Neural crest cell (in vitro differentiated cells): ENCODE measurements around the gene SMC1B. TPM values are rescaled to one million over a fixed set of nuclear protein-coding genes. Genes with fewer than 3 reads are reported as not detected.

Experiments
- DNase-seq: peaks from one replicate; pipeline ENCODE4 v3.0.0; 2021; ENCODE audit warnings: low read depth, mixed read lengths, low spot score
- H3K27ac Mint-ChIP-seq: one replicate; pipeline ENCODE4 v1.8.0; 2021; ENCODE audit warnings: mild to moderate bottlenecking, mixed read lengths; ENCODE audit not compliant: unreplicated experiment
- H3K27me3 Mint-ChIP-seq: 2 replicates; pipeline ENCODE4 v1.8.0; 2021; ENCODE audit warnings: low read depth, mild to moderate bottlenecking, mixed read lengths
- H3K36me3 Mint-ChIP-seq: 2 replicates; pipeline ENCODE4 v1.8.0; 2021; ENCODE audit warnings: low read depth, mild to moderate bottlenecking, mixed read lengths
- H3K4me1 Mint-ChIP-seq: 2 replicates; pipeline ENCODE4 v1.8.0; 2021; ENCODE audit warnings: mixed read lengths
- H3K4me3 Mint-ChIP-seq: one replicate; pipeline ENCODE4 v1.8.0; 2021; ENCODE audit warnings: mild to moderate bottlenecking, mixed read lengths
- H3K9me3 Mint-ChIP-seq: 2 replicates; pipeline ENCODE4 v1.8.0; 2021; ENCODE audit warnings: mixed read lengths
- total RNA-seq: library from RNA; stranded (reverse); gene quantifications from 2 replicates; pipeline ENCODE4 v1.2.1, GENCODE V29; 2021
- TF ChIP-seq, protein P1 (sequence below): fragments of 200-600 bp; sonication (generic); conservative IDR thresholded peaks from 2 replicates; pipeline ENCODE4 v1.5.0; 2021; ENCODE audit warnings: antibody characterized with exemption, mild to moderate bottlenecking

The SMC1B gene
- total RNA-seq, 1 donor from 2014 or later = not detected

DNA sequence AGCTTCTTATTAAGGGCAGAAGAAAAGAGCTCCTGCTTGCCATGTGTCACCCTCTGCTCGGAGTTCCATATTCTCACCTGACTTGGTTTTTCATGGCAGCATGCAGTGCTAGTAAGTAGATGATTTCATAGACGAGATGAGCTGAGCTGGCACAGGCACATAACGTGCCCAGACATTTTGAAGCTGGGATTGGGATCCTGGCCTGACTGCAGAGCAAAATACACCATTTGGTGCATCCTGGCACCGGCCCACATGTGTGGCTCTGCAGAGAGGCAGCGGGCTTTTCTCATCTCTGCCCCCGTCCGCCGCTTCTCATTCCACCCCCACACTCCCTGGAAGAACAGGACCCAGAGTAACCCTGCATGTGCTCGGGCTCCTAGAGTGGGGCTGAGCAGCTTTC is 78.9 kb downstream of the SMC1B start:
- peaks cover 2% of the 10 kb centered on the region for H3K36me3 Mint-ChIP-seq
- TF ChIP-seq, protein P1, sequence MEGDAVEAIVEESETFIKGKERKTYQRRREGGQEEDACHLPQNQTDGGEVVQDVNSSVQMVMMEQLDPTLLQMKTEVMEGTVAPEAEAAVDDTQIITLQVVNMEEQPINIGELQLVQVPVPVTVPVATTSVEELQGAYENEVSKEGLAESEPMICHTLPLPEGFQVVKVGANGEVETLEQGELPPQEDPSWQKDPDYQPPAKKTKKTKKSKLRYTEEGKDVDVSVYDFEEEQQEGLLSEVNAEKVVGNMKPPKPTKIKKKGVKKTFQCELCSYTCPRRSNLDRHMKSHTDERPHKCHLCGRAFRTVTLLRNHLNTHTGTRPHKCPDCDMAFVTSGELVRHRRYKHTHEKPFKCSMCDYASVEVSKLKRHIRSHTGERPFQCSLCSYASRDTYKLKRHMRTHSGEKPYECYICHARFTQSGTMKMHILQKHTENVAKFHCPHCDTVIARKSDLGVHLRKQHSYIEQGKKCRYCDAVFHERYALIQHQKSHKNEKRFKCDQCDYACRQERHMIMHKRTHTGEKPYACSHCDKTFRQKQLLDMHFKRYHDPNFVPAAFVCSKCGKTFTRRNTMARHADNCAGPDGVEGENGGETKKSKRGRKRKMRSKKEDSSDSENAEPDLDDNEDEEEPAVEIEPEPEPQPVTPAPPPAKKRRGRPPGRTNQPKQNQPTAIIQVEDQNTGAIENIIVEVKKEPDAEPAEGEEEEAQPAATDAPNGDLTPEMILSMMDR = no peak
- no peaks in the 10 kb centered on the region for H3K9me3 Mint-ChIP-seq
- no peak overlapping the region for H3K4me3 Mint-ChIP-seq
- H3K27ac Mint-ChIP-seq = no peak overlapping the region
- DNase-seq = no peak
- H3K27me3 Mint-ChIP-seq = no peaks in the 10 kb centered on the region
- peaks cover 21% of the 10 kb centered on the region for H3K4me1 Mint-ChIP-seq

DNA sequence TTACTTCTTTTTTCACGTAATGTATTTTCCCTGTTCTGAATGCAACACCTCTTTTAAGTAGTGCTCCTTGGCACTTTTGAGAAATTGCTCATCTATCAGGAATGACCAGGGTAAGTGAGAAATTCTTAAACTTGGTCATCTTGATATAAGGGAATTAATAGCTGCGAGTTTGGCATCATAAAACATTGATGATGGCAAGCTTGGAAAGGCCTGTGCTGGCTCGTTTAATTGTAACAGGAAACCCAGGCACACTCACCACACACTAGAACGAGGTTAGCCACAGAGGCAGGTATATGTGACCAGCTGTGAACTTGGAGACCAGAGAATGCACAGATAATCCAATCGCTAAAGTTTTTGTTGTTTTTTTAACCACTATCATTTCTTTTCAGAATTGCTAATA is 79.3 kb downstream of the SMC1B start:
- Mint-ChIP-seq H3K9me3 (no peaks in the 10 kb centered on the region), H3K4me3 (no peak overlapping the region), H3K27ac (no peak overlapping the region), H3K4me1 (peaks cover 21% of the 10 kb centered on the region), H3K36me3 (peaks cover 2% of the 10 kb centered on the region), H3K27me3 (no peaks in the 10 kb centered on the region)
- TF ChIP-seq, protein P1 = no peak
- no peak for DNase-seq

DNA sequence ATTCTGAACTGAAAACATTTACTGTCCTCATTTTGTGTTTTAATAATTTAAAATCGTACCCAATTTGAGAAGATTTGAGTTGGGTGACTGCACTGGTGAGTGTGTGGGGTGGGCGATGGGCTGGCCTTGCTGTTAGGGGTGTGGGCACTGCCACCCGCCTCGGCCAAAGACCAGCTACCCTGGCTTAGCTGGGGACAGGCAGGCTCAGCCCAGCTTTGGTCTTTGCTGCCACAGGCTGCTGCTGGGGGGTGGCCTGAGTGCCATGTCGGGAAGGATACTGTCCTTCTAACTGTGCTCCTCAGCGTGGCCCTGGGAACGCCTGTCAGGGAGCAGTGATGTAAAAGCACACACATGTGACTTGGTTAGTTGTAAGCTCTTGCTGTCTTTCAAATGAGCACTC is 81.4 kb downstream of the SMC1B start:
- no peak for DNase-seq
- peaks cover 4% of the 10 kb centered on the region for H3K36me3 Mint-ChIP-seq
- peaks cover 12% of the 10 kb centered on the region for H3K4me1 Mint-ChIP-seq
- no peak overlapping the region for H3K4me3 Mint-ChIP-seq
- H3K27me3 Mint-ChIP-seq = no peaks in the 10 kb centered on the region
- TF ChIP-seq, protein P1 = no peak
- H3K9me3 Mint-ChIP-seq = no peaks in the 10 kb centered on the region
- H3K27ac Mint-ChIP-seq = no peak overlapping the region

DNA sequence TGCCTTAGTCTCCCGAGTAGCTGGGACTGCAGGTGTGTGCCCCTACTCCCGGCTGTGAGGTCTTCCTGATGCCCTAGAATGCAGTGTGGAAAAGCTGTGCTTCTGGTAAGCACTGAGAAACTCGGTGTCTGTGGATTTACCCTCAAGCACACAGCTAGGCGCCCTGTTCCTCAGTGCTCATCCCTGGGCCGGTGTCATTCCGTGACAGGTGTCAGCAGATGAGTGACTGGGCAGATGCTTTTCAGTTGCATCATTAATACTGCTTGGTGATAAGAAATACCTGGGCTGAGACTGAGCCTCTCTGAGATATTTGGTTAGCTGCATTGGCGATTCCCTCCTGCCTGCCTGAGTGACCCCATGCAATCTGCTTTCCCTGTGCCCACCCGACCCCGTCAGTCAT is 81.9 kb downstream of the SMC1B start:
- no peaks in the 10 kb centered on the region for H3K27me3 Mint-ChIP-seq
- H3K4me1 Mint-ChIP-seq = peaks cover 7% of the 10 kb centered on the region
- H3K9me3 Mint-ChIP-seq = no peaks in the 10 kb centered on the region
- DNase-seq = no peak
- TF ChIP-seq, protein P1 = no peak
- H3K27ac Mint-ChIP-seq = no peak overlapping the region
- no peak overlapping the region for H3K4me3 Mint-ChIP-seq
- peaks cover 3% of the 10 kb centered on the region for H3K36me3 Mint-ChIP-seq

DNA sequence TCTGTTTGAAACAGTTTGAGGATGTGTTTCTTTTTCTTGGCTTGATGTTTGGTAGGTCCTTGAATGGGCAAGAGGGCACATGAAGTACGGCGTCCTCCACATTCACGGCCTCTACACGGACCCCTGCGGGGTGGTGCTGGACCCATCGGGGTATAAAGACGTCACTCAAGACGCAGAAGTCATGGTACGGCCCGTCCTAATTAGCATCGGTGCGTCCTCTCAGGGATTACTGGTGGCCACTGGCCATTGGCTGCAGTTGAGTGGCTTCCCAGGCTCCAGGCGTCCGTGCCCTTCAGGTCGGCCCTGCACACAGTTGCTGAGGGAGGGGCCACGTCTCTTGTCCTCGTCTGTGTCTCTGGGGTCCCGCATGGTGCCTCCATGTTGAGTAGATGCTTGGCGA is 82.9 kb downstream of the SMC1B start:
- DNase-seq = no peak
- no peak overlapping the region for H3K27ac Mint-ChIP-seq
- H3K9me3 Mint-ChIP-seq = no peaks in the 10 kb centered on the region
- no peaks in the 10 kb centered on the region for H3K27me3 Mint-ChIP-seq
- H3K36me3 Mint-ChIP-seq = peaks cover 4% of the 10 kb centered on the region
- TF ChIP-seq, protein P1 = no peak
- no peaks in the 10 kb centered on the region for H3K4me1 Mint-ChIP-seq
- no peak overlapping the region for H3K4me3 Mint-ChIP-seq

- Mint-ChIP-seq H3K4me1 (no peaks in the 10 kb centered on the region), H3K36me3 (peaks cover 9% of the 10 kb centered on the region), H3K9me3 (no peaks in the 10 kb centered on the region), H3K27me3 (no peaks in the 10 kb centered on the region), H3K27ac (no peak overlapping the region), H3K4me3 (no peak overlapping the region)
- DNase-seq = no peak
- TF ChIP-seq, protein P1 = no peak
These were observed 83.9 kb downstream of the SMC1B start for GRCh38 chr22:45329530-45329936.
